Measurements from ENCODE around the gene DDX21.

DNA sequence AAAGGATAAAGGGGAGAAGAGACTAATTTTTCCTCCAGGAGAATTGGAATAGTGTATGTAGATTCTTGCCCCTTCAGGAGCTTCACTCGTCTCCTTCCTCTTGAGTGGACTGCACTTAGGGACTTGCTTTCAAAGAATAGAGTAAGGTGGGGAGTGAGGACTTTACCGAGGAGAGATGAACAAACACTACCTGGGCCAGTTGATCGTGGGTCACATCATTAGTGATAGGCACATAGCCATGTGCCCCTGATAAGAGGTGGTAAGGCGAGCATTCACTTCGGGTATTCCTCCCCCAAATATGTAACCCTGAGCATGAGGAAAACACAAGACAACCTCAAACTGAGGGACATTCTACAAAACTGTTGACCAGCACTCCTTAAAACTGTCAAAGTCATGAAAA, 18.0 kb downstream of the DDX21 start:
- TF ChIP-seq, protein P1, sequence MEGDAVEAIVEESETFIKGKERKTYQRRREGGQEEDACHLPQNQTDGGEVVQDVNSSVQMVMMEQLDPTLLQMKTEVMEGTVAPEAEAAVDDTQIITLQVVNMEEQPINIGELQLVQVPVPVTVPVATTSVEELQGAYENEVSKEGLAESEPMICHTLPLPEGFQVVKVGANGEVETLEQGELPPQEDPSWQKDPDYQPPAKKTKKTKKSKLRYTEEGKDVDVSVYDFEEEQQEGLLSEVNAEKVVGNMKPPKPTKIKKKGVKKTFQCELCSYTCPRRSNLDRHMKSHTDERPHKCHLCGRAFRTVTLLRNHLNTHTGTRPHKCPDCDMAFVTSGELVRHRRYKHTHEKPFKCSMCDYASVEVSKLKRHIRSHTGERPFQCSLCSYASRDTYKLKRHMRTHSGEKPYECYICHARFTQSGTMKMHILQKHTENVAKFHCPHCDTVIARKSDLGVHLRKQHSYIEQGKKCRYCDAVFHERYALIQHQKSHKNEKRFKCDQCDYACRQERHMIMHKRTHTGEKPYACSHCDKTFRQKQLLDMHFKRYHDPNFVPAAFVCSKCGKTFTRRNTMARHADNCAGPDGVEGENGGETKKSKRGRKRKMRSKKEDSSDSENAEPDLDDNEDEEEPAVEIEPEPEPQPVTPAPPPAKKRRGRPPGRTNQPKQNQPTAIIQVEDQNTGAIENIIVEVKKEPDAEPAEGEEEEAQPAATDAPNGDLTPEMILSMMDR (tag by site-specific recombination; IDR thresholded peaks at IDR 0.05): no peak
- TF ChIP-seq, protein P2, sequence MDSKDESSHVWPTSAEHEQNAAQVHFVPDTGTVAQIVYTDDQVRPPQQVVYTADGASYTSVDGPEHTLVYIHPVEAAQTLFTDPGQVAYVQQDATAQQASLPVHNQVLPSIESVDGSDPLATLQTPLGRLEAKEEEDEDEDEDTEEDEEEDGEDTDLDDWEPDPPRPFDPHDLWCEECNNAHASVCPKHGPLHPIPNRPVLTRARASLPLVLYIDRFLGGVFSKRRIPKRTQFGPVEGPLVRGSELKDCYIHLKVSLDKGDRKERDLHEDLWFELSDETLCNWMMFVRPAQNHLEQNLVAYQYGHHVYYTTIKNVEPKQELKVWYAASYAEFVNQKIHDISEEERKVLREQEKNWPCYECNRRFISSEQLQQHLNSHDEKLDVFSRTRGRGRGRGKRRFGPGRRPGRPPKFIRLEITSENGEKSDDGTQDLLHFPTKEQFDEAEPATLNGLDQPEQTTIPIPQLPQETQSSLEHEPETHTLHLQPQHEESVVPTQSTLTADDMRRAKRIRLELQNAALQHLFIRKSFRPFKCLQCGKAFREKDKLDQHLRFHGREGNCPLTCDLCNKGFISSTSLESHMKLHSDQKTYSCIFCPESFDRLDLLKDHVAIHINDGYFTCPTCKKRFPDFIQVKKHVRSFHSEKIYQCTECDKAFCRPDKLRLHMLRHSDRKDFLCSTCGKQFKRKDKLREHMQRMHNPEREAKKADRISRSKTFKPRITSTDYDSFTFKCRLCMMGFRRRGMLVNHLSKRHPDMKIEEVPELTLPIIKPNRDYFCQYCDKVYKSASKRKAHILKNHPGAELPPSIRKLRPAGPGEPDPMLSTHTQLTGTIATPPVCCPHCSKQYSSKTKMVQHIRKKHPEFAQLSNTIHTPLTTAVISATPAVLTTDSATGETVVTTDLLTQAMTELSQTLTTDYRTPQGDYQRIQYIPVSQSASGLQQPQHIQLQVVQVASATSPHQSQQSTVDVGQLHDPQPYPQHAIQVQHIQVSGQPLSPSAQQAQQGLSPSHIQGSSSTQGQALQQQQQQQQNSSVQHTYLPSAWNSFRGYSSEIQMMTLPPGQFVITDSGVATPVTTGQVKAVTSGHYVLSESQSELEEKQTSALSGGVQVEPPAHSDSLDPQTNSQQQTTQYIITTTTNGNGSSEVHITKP (tag by site-specific recombination; IDR thresholded peaks at IDR 0.05): no peak

Measured in HEK293 (cell line).